GM18511 (cell line): Measurements from ENCODE around the gene SLC6A20.

Source experiments
- ATAC-seq: cut with Tn5 transposase; IDR thresholded peaks from one replicate; pipeline ENCODE4 v1.9.1; 2021; ENCODE audit warnings: mild to moderate bottlenecking, moderate library complexity; ENCODE audit not compliant: unreplicated experiment

Gene SLC6A20, protein sequence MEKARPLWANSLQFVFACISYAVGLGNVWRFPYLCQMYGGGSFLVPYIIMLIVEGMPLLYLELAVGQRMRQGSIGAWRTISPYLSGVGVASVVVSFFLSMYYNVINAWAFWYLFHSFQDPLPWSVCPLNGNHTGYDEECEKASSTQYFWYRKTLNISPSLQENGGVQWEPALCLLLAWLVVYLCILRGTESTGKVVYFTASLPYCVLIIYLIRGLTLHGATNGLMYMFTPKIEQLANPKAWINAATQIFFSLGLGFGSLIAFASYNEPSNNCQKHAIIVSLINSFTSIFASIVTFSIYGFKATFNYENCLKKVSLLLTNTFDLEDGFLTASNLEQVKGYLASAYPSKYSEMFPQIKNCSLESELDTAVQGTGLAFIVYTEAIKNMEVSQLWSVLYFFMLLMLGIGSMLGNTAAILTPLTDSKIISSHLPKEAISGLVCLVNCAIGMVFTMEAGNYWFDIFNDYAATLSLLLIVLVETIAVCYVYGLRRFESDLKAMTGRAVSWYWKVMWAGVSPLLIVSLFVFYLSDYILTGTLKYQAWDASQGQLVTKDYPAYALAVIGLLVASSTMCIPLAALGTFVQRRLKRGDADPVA

GRCh38 chr3:45795882-45796765 is at the start of gene SLC6A20:
TSS of gene SLC6A20 (minus strand) at chr3:45796536. CDS start at chr3:45796419, 117 bp downstream.
- no peak for ATAC-seq

DNA sequence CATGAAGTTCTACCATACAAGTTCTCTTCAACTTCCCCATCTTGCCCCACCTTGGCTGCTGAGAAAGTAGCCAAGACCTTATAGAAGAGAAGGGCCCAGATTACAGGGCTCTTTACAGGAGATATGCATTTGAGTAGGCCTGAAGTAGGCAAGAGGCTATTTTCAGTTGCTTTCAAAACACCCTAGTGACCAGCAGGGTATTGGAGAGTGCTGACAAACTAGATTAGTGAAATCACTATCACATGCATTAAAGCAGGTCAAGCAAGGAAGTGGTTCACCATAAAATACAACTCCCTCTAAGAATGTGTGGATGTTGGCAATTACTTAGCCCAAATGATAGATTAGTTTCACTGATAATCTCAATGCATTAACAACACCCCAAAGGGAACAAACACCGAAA is 48.3 kb upstream of the SLC6A20 start:
- no peak for ATAC-seq

- ATAC-seq, result no peak
Observed at GRCh38 chr3:45842851-45843625, 46.7 kb upstream of the SLC6A20 start.

GRCh38 chr3:45841757-45842491 is 45.6 kb upstream of the SLC6A20 start, which contains the start of gene LZTFL1:
TSS of gene LZTFL1 (minus strand) at chr3:45842119. CDS start at chr3:45841991, 128 bp downstream.
- peak; percentile 99 for ATAC-seq

GRCh38 chr3:45841420-45841756 is 45.1 kb upstream of the SLC6A20 start:
- ATAC-seq, result no peak

DNA sequence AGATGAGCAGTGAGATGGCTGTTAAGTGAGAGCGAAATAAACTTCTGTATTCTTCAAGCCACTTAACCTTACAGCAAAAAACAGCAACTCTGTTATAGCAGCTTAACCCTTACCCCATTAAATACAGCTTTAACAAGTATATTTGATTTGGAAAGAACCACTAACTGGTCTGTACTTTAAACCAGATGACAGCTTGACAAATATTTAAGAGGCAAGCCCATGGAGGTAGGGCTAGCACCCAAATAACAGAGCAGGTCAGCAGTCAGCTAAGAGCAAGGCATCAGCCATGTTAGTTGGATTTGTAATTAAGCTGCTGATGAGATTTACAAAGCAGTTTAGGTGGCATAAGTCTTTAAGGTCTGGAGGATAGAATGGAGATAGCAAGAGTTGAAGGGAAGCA is 42.1 kb upstream of the SLC6A20 start:
- no peak for ATAC-seq

GRCh38 chr3:45832699-45833098 is 36.4 kb upstream of the SLC6A20 start:
- ATAC-seq, result no peak

DNA sequence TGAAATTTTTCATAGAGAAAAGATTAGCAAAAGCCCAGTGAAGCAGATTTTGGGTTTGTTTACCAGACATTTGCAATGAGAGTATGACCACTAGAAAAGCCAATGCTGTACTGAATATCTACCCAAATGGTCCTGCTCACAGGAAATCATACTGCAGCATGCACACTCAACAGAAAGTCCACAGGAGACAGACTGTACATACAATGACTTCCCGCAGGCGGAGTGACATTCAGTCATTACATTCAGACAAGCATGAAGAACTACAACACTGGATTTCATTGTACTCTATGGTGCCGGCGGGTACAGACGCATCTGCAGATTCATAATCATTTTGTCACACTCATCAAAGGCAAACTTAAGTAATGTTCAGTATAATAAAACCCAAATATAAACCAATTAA is 33.8 kb upstream of the SLC6A20 start:
- no peak for ATAC-seq

DNA sequence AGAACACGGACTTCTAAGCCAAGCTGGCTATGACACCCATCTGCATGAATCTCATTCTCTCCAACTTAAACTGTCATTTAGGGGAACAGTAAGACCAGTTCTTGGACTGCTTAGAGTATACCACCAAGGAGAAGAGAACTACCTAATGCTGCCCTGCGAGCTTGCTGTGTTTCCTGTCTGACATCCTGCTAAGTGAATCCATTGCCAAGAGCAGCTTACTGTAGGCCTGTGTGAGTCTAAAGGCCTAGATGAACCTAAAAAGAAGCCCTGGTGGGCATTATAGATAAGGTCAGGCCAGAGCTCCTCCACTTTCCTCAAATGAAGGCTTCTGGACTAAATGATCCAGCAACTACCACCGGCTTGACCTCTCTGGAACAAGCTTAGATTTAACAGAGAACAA is 30.6 kb upstream of the SLC6A20 start:
- no peak for ATAC-seq

- ATAC-seq, result no peak
Observed at GRCh38 chr3:45826321-45826720, 30.0 kb upstream of the SLC6A20 start.

GRCh38 chr3:45821127-45821526 is 24.8 kb upstream of the SLC6A20 start:
- ATAC-seq, result no peak

DNA sequence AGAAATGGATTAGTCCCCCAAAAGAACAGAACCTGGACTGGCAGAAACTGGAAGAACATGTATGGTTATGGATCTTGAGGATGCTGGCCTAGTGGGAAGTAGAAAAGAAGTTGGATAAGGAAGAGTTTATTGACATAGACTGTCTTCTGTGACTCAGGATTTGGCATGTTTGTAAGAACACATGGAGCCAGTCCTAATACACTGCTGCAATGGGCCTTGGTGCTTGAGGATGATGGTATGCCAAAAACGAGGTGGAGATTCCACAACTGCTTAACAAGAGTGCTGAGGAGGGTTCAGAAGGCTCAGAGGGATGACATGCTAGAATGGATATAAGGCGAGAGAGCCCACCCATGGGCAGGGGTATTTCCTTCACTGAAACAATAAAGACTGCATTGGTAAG is 23.2 kb upstream of the SLC6A20 start:
- no peak for ATAC-seq

DNA sequence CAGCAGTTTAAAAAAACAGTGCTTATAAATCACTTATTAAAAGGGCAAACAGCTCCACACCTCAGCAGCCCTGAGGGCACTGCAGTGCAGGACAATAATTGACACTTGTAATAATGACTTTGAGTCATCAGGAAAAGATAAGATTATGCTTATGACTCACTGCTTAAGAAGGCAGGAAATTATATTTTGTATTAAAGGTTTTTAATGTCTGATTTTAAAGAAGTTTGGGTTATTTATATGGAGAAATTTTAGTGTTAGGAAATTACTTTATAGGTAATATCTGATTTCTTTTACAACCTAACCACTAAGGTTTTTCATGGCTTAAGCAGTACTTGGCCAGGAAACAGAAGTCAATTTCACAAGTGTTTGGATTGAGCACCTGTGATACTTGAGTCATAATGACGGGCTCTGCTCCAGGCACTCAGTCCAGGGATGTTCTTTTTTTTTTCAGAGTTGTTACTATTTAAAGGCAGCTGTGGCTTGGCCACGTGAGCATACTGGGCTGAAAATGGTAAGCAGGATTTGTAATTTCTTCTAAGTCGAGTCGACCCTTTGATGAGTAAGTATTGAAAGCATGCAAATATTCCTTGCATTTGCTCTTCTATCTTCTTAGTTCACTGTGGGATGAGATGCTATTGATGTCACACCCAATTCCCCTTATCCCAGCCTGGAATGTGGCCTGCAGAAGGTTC is 21.6 kb upstream of the SLC6A20 start:
- ATAC-seq, result no peak

DNA sequence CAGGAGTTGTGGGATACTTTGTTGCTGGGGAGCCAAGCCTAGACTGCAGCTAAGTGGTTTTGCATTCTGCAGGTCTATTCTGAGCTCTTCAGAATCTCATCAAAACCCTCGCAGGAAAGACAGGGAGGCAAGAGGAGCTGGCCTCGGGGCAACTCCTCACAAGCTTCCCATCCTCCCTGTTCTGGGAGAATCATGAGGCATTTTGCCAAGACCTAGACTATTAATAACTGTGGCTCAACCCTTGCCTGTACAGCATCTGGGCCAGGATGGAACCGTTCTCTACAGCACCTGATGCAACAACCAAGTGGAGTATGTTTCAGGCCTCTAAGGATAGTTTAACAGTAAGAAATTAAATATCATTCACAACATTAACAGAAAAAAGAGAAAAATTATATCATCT is 20.2 kb upstream of the SLC6A20 start:
- no peak for ATAC-seq

- no peak for ATAC-seq
Observed at GRCh38 chr3:45814322-45814721, 18.0 kb upstream of the SLC6A20 start.

GRCh38 chr3:45807681-45808540 is 11.6 kb upstream of the SLC6A20 start:
- ATAC-seq, result no peak

- no peak for ATAC-seq
Observed at GRCh38 chr3:45807133-45807532, 10.8 kb upstream of the SLC6A20 start.

DNA sequence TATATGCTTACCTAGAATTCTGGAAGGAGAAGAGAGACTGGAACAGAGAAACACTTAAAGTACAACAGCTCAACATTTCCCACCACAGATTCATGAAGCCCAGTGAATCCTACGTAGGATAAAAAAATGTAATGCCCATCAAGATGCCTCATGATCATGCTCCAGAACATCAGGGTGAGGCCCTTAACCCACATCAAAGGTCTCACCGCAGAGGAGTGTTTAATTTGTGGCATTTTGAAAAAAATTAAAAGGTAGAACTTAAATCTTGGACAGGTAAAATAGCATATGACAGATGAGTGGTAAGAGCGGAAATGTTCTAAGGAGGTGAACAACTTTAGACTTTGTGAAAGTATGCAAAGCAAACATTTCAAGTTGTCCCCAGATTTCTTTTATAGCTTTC is 9.7 kb upstream of the SLC6A20 start:
- no peak for ATAC-seq
